Measurements from ENCODE around the gene COTL1.

GRCh38 chr16:84543253-84543652 lies 74.6 kb downstream of the COTL1 start:
- no peak for TF ChIP-seq CTCF (IDR thresholded peaks at IDR 0.05; ENCODE audit: insufficient read depth, low read depth, low read length)
- no peak for TF ChIP-seq EZH2 (IDR thresholded peaks at IDR 0.05; ENCODE audit: insufficient read depth, low read length)

Data from astrocyte (in vitro differentiated cells and primary cell).